Measurements from ENCODE around the gene IRF7.

GRCh38 chr11:616320-617198, 809 bp upstream of the IRF7 start:
- no peak for TF ChIP-seq CTCF (IDR thresholded peaks at IDR 0.05; ENCODE audit: low read length)
- no peak for TF ChIP-seq EZH2phosphoT487 (IDR thresholded peaks at IDR 0.05; ENCODE audit: low read length)
- TF ChIP-seq EZH2 (optimal IDR thresholded peaks at IDR 0.05; ENCODE audit: low read depth, low read length), result no peak
